Right lobe of liver (tissue), 4 donors: ENCODE results near the gene STK32A.

Experiments
- CTCF ChIP-seq, 4 donors: fragments of 200-600 bp in 3 of 4; fragments of 450-650 bp in 1 of 4; IDR thresholded peaks; one replicate each; pipeline versions ENCODE4 v1.5.1 to v1.8.0; 2016 to 2022; ENCODE audit warnings: antibody characterized with exemption in 4 of 4, mild to moderate bottlenecking in 2 of 4
- POLR2A ChIP-seq: fragments of 450-650 bp; IDR thresholded peaks from one replicate; pipeline ENCODE4 v1.6.1; 2017; ENCODE audit warnings: antibody characterized with exemption, mild to moderate bottlenecking
- donor health status: DM: no; HTN: no; CAD: no.
- donor health status: DM: no; HTN: no; CAD: no.
- donor health status: DM: no; HTN: yes; CAD: no.

- no peak for TF ChIP-seq CTCF (IDR thresholded peaks at IDR 0.05)
- no peak for TF ChIP-seq POLR2A
These were observed 202.4 kb downstream of the STK32A start for GRCh38 chr5:147437161-147437596.
